Measurements from ENCODE around the gene ZNF618. TPM values are rescaled to one million over a fixed set of nuclear protein-coding genes. Genes with fewer than 3 reads are reported as not detected.

Gene ZNF618
- polyA plus RNA-seq, 1 donor (not counting 4 experiments of a cell fraction or from before 2014, with no cell fraction given) = 2.5 TPM

- Histone ChIP-seq H3K9me3 (ENCODE audit: control insufficient read depth, low read depth, low read length) (peaks cover 3% of the 10 kb centered on the region), H3K36me3 (ENCODE audit: control insufficient read depth in 2 of 2, extremely low read depth in 1 of 2, insufficient read depth in 2 of 2, low read length in 2 of 2) (no peaks in the 10 kb centered on the region), H3K27me3 (ENCODE audit: control insufficient read depth, extremely low read depth, insufficient read depth, low read length) (peaks cover 17% of the 10 kb centered on the region), H3K9me1 (ENCODE audit: control insufficient read depth, extremely low read depth, insufficient read depth, low read length) (no peaks in the 10 kb centered on the region), H3K4me2 (ENCODE audit: control insufficient read depth, extremely low read depth, insufficient read depth, low read depth, low read length) (no peak overlapping the region), H3K27ac (ENCODE audit: control insufficient read depth, insufficient read depth, low read length) (no peak overlapping the region), H2AFZ (ENCODE audit: control insufficient read depth, low read length) (no peak overlapping the region), H3K79me2 (ENCODE audit: control insufficient read depth, insufficient read depth, low read length) (no peaks in the 10 kb centered on the region), H3K4me3 (ENCODE audit: control insufficient read depth in 2 of 3, extremely low read depth in 1 of 3, insufficient read depth in 2 of 3, low read depth in 1 of 3, low read length in 3 of 3) (no peak overlapping the region), H3K9ac (ENCODE audit: control insufficient read depth, extremely low read depth, insufficient read depth, low read length) (no peak overlapping the region), H3K4me1 (ENCODE audit: control insufficient read depth, extremely low read depth, insufficient read depth, low read length) (peaks cover 4% of the 10 kb centered on the region), H4K20me1 (ENCODE audit: control insufficient read depth, extremely low read depth, insufficient read depth, low read length) (no peaks in the 10 kb centered on the region)
- no peak for TF ChIP-seq EZH2 (IDR thresholded peaks at IDR 0.05; ENCODE audit: low read length)
- TF ChIP-seq CTCF (optimal IDR thresholded peaks at IDR 0.05 in 1 of 3, IDR thresholded peaks at IDR 0.05 in 1 of 3, conservative IDR thresholded peaks at IDR 0.05 in 1 of 3; ENCODE audit: extremely low read depth in 1 of 3, insufficient read depth in 2 of 3, low read length in 3 of 3) = no peak
- dilution Hi-C loops (cut with MboI; ENCODE audit: extremely low pct_ligation_motif_present, low sequenced_read_pairs) = no loop called here
- DNase-seq (ENCODE audit: low read depth, low spot score) = no peak
- no peak for FAIRE-seq
Measured at GRCh38 chr9:114100536-114100935, 224.4 kb downstream of the ZNF618 start.

- H3K27me3 ChIP-seq (ENCODE audit: control insufficient read depth, extremely low read depth, insufficient read depth, low read length) = peaks cover 13% of the 10 kb centered on the region
- peaks cover 3% of the 10 kb centered on the region for H3K9me3 ChIP-seq (ENCODE audit: control insufficient read depth, low read depth, low read length)
- H3K4me3 ChIP-seq (ENCODE audit: control insufficient read depth in 2 of 3, extremely low read depth in 1 of 3, insufficient read depth in 2 of 3, low read depth in 1 of 3, low read length in 3 of 3) = no peak overlapping the region
- no peaks in the 10 kb centered on the region for H4K20me1 ChIP-seq (ENCODE audit: control insufficient read depth, extremely low read depth, insufficient read depth, low read length)
- no peak overlapping the region for H3K27ac ChIP-seq (ENCODE audit: control insufficient read depth, insufficient read depth, low read length)
- H3K4me2 ChIP-seq (ENCODE audit: control insufficient read depth, extremely low read depth, insufficient read depth, low read depth, low read length) = no peak overlapping the region
- H3K79me2 ChIP-seq (ENCODE audit: control insufficient read depth, insufficient read depth, low read length) = no peaks in the 10 kb centered on the region
- no peak for FAIRE-seq
- no peak overlapping the region for H3K9ac ChIP-seq (ENCODE audit: control insufficient read depth, extremely low read depth, insufficient read depth, low read length)
- peaks cover 4% of the 10 kb centered on the region for H3K4me1 ChIP-seq (ENCODE audit: control insufficient read depth, extremely low read depth, insufficient read depth, low read length)
- TF ChIP-seq EZH2 (IDR thresholded peaks at IDR 0.05; ENCODE audit: low read length) (no peak), CTCF (optimal IDR thresholded peaks at IDR 0.05 in 1 of 3, IDR thresholded peaks at IDR 0.05 in 1 of 3, conservative IDR thresholded peaks at IDR 0.05 in 1 of 3; ENCODE audit: extremely low read depth in 1 of 3, insufficient read depth in 2 of 3, low read length in 3 of 3) (no peak)
- DNase-seq (ENCODE audit: low read depth, low spot score) = no peak
- H3K36me3 ChIP-seq (ENCODE audit: control insufficient read depth in 2 of 2, extremely low read depth in 1 of 2, insufficient read depth in 2 of 2, low read length in 2 of 2) = no peaks in the 10 kb centered on the region
- H2AFZ ChIP-seq (ENCODE audit: control insufficient read depth, low read length) = no peak overlapping the region
- H3K9me1 ChIP-seq (ENCODE audit: control insufficient read depth, extremely low read depth, insufficient read depth, low read length) = no peaks in the 10 kb centered on the region
- dilution Hi-C loops (cut with MboI; ENCODE audit: extremely low pct_ligation_motif_present, low sequenced_read_pairs) = no loop called here
Measured at GRCh38 chr9:114102484-114102883, 226.4 kb downstream of the ZNF618 start.
